IMR-90 (cell line): ENCODE data around the gene CYB5B.

ENCODE experiments used
- BHLHE40 ChIP-seq: fragments of 150-350 bp; IDR thresholded peaks from 2 replicates; pipeline ENCODE4 v1.6.1; 2016; ENCODE audit warnings: mild to moderate bottlenecking, low read depth, low read length
- CTCF ChIP-seq: conservative IDR thresholded peaks from 2 replicates; pipeline ENCODE4 v1.5.1; 2012; ENCODE audit warnings: mild to moderate bottlenecking, low read depth, low read length, improper control_type of control experiment
- MXI1 ChIP-seq: IDR thresholded peaks from 2 replicates; pipeline ENCODE4 v1.6.1; 2012; ENCODE audit warnings: low read depth, mild to moderate bottlenecking, low read length, moderate library complexity, borderline replicate concordance
- POLR2A ChIP-seq: IDR thresholded peaks from 2 replicates; pipeline ENCODE4 v1.6.1; 2012; ENCODE audit warnings: mild to moderate bottlenecking, low read depth, low read length
- TF ChIP-seq, protein P1 (sequence below): fragments of 150-350 bp; IDR thresholded peaks from 2 replicates; pipeline ENCODE4 v1.6.1; 2017; ENCODE audit warnings: mild to moderate bottlenecking, antibody characterized with exemption, low read length, low read depth

GRCh38 chr16:69381231-69381630, 43.2 kb upstream of the CYB5B start:
- TF ChIP-seq CTCF (no peak), MXI1 (no peak), BHLHE40 (no peak), POLR2A (no peak)
- TF ChIP-seq, protein P1, sequence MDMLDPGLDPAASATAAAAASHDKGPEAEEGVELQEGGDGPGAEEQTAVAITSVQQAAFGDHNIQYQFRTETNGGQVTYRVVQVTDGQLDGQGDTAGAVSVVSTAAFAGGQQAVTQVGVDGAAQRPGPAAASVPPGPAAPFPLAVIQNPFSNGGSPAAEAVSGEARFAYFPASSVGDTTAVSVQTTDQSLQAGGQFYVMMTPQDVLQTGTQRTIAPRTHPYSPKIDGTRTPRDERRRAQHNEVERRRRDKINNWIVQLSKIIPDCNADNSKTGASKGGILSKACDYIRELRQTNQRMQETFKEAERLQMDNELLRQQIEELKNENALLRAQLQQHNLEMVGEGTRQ: no peak
